GM12873 (cell line): ENCODE measurements around the gene MARCO.

Source experiments
- TF ChIP-seq, protein P1 (sequence below): IDR thresholded peaks from 2 replicates; pipeline ENCODE4 v1.5.1; 2012; ENCODE audit warnings: low read depth, mild to moderate bottlenecking, moderate library complexity, low read length, control low read depth; ENCODE audit not compliant: insufficient read depth; ENCODE audit errors: missing control alignments

MARCO gene

DNA sequence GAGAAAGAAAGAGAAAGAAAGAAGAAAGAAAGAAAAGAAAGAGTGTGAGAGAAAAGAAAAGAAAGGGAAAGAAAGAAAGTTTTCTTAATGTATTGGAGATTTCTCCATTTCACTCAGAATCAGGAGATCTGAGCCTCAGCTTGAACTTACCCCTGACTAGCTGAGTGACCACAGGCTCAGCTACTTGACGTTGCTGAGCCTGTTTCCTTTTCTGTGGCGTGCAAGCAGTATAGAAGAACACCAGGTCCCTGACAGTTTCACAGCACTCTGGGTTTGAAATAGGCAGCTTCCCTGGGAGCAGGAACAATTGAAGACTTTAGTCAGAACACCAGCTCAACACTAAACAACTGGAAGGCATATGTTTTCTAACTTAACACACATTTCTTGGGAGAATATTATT, 44.7 kb downstream of the MARCO start:
- TF ChIP-seq, protein P1, sequence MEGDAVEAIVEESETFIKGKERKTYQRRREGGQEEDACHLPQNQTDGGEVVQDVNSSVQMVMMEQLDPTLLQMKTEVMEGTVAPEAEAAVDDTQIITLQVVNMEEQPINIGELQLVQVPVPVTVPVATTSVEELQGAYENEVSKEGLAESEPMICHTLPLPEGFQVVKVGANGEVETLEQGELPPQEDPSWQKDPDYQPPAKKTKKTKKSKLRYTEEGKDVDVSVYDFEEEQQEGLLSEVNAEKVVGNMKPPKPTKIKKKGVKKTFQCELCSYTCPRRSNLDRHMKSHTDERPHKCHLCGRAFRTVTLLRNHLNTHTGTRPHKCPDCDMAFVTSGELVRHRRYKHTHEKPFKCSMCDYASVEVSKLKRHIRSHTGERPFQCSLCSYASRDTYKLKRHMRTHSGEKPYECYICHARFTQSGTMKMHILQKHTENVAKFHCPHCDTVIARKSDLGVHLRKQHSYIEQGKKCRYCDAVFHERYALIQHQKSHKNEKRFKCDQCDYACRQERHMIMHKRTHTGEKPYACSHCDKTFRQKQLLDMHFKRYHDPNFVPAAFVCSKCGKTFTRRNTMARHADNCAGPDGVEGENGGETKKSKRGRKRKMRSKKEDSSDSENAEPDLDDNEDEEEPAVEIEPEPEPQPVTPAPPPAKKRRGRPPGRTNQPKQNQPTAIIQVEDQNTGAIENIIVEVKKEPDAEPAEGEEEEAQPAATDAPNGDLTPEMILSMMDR, result no peak

DNA sequence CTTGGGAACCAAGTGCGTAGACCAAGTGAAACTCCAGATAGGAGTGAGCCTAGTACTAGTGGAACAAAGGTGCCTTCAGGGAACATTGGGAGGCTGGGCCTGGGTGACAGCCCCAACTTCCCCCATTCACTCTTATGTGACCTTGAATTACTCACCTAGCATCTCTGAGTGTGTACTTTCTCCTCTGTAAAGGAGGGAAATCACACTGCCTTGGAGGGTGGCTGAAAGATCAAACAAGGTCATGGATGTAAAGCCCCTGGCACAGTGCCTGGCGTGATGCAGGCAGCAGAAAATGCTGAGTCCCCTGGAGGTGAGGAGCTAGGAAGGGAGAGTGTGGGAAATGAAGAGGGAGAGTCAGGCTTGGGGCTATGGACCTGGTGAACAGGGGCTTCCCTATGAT, 45.9 kb downstream of the MARCO start:
- TF ChIP-seq, protein P1, result no peak

DNA sequence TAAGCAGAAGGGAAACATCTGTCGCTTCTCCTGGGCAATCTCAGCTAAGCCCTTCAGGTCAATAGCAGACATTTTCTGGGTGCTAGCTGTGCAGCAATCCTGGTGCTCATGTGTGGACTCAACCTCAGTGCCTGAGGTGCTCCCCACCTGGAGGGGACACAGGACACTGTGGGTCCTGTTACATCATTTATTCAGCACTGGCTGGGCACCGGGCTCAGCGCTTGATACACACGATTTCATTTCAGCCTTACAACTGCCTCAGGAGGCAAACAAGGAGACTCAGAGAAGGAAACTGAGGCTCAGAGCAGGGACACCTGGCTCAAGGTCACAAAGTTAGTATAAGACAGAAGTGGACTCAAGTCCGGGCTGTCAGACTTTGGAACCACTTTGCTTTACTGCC, 46.7 kb downstream of the MARCO start:
- TF ChIP-seq, protein P1, result no peak

DNA sequence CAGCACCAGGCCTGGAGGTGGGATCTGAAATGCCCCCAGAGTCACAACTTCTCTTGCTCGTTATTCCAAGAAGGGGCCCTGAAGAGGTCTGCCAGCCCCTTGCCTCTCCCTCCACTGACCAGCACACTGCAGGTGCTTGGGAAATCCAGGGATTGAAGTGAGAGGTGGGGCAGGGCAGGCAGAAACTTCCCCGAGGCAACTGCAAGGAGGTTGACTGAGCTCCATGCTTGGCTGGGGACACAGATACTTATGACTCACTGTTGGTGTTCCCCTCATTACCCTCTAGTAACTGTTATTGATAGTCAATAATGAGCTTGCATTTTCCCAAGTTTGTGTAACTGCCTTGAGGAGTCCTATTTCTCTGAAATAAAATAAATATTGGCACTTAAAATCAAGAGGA, 47.5 kb downstream of the MARCO start:
- TF ChIP-seq, protein P1, result no peak

DNA sequence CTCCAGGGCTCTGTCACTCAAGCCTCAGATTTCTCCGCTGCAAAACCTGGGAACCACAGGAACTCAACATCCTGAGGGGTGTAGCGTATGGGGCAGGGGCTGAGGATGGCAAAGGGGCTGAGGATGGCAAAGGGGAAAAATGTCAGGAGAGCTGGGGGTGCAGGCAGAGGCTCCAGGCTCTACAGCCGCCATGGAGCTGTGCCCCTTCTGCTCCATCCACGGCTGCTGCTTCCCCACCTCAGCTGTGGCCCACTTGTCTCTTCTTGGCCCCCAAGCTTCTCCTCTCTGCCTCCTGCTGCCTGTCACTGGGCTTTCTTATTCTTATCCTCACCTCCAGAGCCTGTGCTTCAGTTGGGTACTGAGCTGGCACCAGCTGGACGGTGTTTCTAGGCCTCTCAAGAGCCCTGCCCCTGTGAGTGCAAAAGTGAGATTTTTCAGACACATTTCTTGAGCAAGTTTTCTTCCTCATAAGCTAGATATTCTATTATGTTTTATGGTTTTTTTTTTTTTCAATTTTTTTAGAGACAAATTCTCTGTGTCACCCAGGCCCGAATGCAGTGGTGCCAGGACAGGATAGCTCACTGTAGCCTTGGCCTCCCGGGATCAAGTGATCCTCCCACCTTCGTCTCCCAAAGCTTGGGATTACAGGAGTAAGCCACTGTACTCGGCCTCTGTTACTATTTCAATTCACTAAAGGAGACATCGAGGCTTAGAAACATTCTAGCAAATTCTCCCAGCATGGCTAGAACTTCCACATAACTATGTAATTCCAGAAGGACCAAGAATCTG, 49.0 kb downstream of the MARCO start:
- TF ChIP-seq, protein P1, result no peak

DNA sequence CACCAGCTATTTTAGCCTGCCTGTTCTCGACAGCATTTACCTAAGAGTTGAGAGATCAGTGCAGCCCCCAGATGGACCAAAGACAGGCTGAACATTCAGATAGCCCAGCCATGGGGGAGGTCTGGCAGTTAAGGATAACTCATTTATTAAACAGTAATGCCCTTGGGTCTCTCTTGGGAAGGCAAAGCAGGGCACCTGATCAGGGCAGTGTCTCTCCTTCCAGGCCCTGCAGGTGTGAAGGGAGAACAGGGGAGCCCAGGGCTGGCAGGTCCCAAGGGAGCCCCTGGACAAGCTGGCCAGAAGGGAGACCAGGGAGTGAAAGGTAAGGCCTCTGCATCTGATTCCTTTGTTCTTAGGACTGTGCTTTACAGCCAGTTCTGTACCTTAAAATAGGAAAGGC, 49.6 kb downstream of the MARCO start:
- TF ChIP-seq, protein P1, result no peak

DNA sequence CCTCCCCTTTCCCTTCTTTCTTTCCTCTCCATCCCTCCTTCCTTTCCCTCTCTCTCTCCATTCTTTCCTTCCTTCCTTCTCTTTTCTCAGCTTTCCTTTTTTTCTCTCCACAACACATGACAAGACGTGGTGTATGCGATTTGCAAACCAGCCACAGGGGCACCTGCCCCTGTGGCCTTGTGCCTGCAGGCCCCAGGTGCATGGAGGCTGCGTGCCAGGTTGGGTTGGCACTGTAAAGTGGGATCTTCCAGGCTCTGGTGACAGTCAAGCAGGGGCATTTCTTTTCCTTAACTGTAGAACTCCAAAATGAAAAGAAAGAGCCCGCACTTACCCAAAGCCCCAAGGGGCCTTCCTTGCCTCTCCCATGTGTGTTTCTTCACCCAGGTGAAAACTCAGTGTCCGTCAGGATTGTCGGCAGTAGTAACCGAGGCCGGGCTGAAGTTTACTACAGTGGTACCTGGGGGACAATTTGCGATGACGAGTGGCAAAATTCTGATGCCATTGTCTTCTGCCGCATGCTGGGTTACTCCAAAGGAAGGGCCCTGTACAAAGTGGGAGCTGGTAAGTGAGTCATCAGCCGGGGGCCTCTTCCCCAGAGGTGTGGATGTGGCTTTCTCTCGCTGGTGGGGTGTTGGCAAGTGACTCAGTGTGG, 50.9 kb downstream of the MARCO start:
- TF ChIP-seq, protein P1, result no peak
